BLaER1 (cell line): ENCODE results near the gene SSPN.

Experiments used
- H3K27ac ChIP-seq: shearing (Covaris generic); formaldehyde crosslinking; 2 replicates; pipeline ENCODE4 v1.8.1; 2022
- H3K27me3 ChIP-seq: shearing (Covaris generic); formaldehyde crosslinking; 2 replicates; pipeline ENCODE4 v1.8.1; 2022
- H3K36me3 ChIP-seq: shearing (Covaris generic); formaldehyde crosslinking; 2 replicates; pipeline ENCODE4 v1.8.1; 2022
- H3K4me1 ChIP-seq: shearing (Covaris generic); formaldehyde crosslinking; 2 replicates; pipeline ENCODE4 v1.8.1; 2022
- H3K4me2 ChIP-seq: shearing (Covaris generic); formaldehyde crosslinking; 2 replicates; pipeline ENCODE4 v1.8.1; 2022
- H3K4me3 ChIP-seq: shearing (Covaris generic); formaldehyde crosslinking; 2 replicates; pipeline ENCODE4 v1.8.1; 2022
- H3K9ac ChIP-seq: shearing (Covaris generic); formaldehyde crosslinking; 2 replicates; pipeline ENCODE4 v1.8.1; 2022
- H3K9me3 ChIP-seq: shearing (Covaris generic); formaldehyde crosslinking; 2 replicates; pipeline ENCODE4 v1.8.1; 2022
- H4K20me1 ChIP-seq: shearing (Covaris generic); formaldehyde crosslinking; 2 replicates; pipeline ENCODE4 v1.8.1; 2022
- Cebpa-rat ChIP-seq: shearing (Covaris generic); IDR thresholded peaks from 2 replicates; pipeline ENCODE4 v1.8.1; 2022

Gene SSPN

GRCh38 chr12:26272851-26273250 lies 77.5 kb downstream of the SSPN start:
- Histone ChIP-seq H3K4me2 (no peak overlapping the region), H3K27me3 (no peaks in the 10 kb centered on the region), H3K4me1 (0 out of 2 replicates have a peak, but pooled peaks cover 6% of the 10 kb centered on the region), H3K36me3 (no peaks in the 10 kb centered on the region), H3K27ac (no peak overlapping the region), H4K20me1 (no peaks in the 10 kb centered on the region), H3K4me3 (no peak overlapping the region), H3K9me3 (no peaks in the 10 kb centered on the region), H3K9ac (no peak overlapping the region)
- no peak for TF ChIP-seq Cebpa-rat

- Histone ChIP-seq H3K27me3 (no peaks in the 10 kb centered on the region), H3K27ac (no peak overlapping the region), H3K4me1 (0 out of 2 replicates have a peak, but pooled peaks cover 6% of the 10 kb centered on the region), H4K20me1 (no peaks in the 10 kb centered on the region), H3K4me2 (no peak overlapping the region), H3K4me3 (no peak overlapping the region), H3K36me3 (no peaks in the 10 kb centered on the region), H3K9me3 (no peaks in the 10 kb centered on the region), H3K9ac (no peak overlapping the region)
- TF ChIP-seq Cebpa-rat: no peak
These were observed 78.4 kb downstream of the SSPN start for GRCh38 chr12:26273811-26274210.

- Histone ChIP-seq H3K36me3 (no peaks in the 10 kb centered on the region), H3K27ac (no peak overlapping the region), H3K4me3 (no peak overlapping the region), H3K4me2 (no peak overlapping the region; the same call in 1 of the 2 replicates), H3K27me3 (no peaks in the 10 kb centered on the region), H3K9me3 (no peaks in the 10 kb centered on the region), H4K20me1 (no peaks in the 10 kb centered on the region), H3K9ac (no peak overlapping the region), H3K4me1 (0 out of 2 replicates have a peak, but pooled peaks cover 6% of the 10 kb centered on the region)
- TF ChIP-seq Cebpa-rat: no peak
These were observed 79.3 kb downstream of the SSPN start for GRCh38 chr12:26274441-26275312.

- no peaks in the 10 kb centered on the region for H3K36me3 ChIP-seq
- H4K20me1 ChIP-seq: no peaks in the 10 kb centered on the region
- H3K4me3 ChIP-seq: no peak overlapping the region
- H3K9me3 ChIP-seq: no peaks in the 10 kb centered on the region
- H3K27ac ChIP-seq: no peak overlapping the region
- H3K4me2 ChIP-seq: no peak overlapping the region; the same call in 1 of the 2 replicates
- H3K27me3 ChIP-seq: no peaks in the 10 kb centered on the region
- H3K4me1 ChIP-seq: 0 out of 2 replicates have a peak, but pooled peaks cover 6% of the 10 kb centered on the region
- no peak for TF ChIP-seq Cebpa-rat
- H3K9ac ChIP-seq: no peak overlapping the region
These were observed 80.1 kb downstream of the SSPN start for GRCh38 chr12:26275313-26276131.

GRCh38 chr12:26276709-26277108 lies 81.3 kb downstream of the SSPN start:
- no peak for TF ChIP-seq Cebpa-rat
- 0 out of 2 replicates have a peak, but pooled peaks cover 6% of the 10 kb centered on the region for H3K4me1 ChIP-seq
- H3K4me3 ChIP-seq: no peak overlapping the region
- no peak overlapping the region for H3K9ac ChIP-seq
- no peaks in the 10 kb centered on the region for H3K27me3 ChIP-seq
- H3K9me3 ChIP-seq: no peaks in the 10 kb centered on the region
- no peak overlapping the region for H3K4me2 ChIP-seq
- H3K27ac ChIP-seq: no peak overlapping the region
- no peaks in the 10 kb centered on the region for H3K36me3 ChIP-seq
- no peaks in the 10 kb centered on the region for H4K20me1 ChIP-seq

GRCh38 chr12:26277506-26278246 lies 82.3 kb downstream of the SSPN start:
- H3K4me3 ChIP-seq: no peak overlapping the region
- TF ChIP-seq Cebpa-rat: no peak
- no peaks in the 10 kb centered on the region for H3K36me3 ChIP-seq
- no peaks in the 10 kb centered on the region for H4K20me1 ChIP-seq
- no peak overlapping the region for H3K27ac ChIP-seq
- 0 out of 2 replicates have a peak, but pooled peaks cover 6% of the 10 kb centered on the region for H3K4me1 ChIP-seq
- H3K9ac ChIP-seq: no peak overlapping the region
- no peak overlapping the region for H3K4me2 ChIP-seq
- no peaks in the 10 kb centered on the region for H3K9me3 ChIP-seq
- no peaks in the 10 kb centered on the region for H3K27me3 ChIP-seq

- no peak overlapping the region for H3K27ac ChIP-seq
- TF ChIP-seq Cebpa-rat: no peak
- H3K9me3 ChIP-seq: no peaks in the 10 kb centered on the region
- H3K9ac ChIP-seq: no peak overlapping the region
- no peaks in the 10 kb centered on the region for H4K20me1 ChIP-seq
- 0 out of 2 replicates have a peak, but pooled peaks cover 6% of the 10 kb centered on the region for H3K4me1 ChIP-seq
- no peaks in the 10 kb centered on the region for H3K36me3 ChIP-seq
- H3K4me2 ChIP-seq: no peak overlapping the region
- no peak overlapping the region for H3K4me3 ChIP-seq
- H3K27me3 ChIP-seq: no peaks in the 10 kb centered on the region
These were observed 82.9 kb downstream of the SSPN start for GRCh38 chr12:26278266-26278665.

- Histone ChIP-seq H3K9me3 (no peaks in the 10 kb centered on the region), H3K9ac (no peak overlapping the region), H4K20me1 (no peaks in the 10 kb centered on the region), H3K27ac (no peak overlapping the region), H3K4me3 (no peak overlapping the region), H3K27me3 (no peaks in the 10 kb centered on the region), H3K4me1 (0 out of 2 replicates have a peak, but pooled peaks cover 6% of the 10 kb centered on the region), H3K4me2 (no peak overlapping the region), H3K36me3 (no peaks in the 10 kb centered on the region)
- no peak for TF ChIP-seq Cebpa-rat
These were observed 83.3 kb downstream of the SSPN start for GRCh38 chr12:26278666-26279065.

- no peaks in the 10 kb centered on the region for H3K27me3 ChIP-seq
- no peak overlapping the region for H3K4me3 ChIP-seq
- no peak for TF ChIP-seq Cebpa-rat
- no peak overlapping the region for H3K4me2 ChIP-seq
- no peak overlapping the region for H3K27ac ChIP-seq
- H3K9ac ChIP-seq: no peak overlapping the region
- H4K20me1 ChIP-seq: no peaks in the 10 kb centered on the region
- H3K36me3 ChIP-seq: no peaks in the 10 kb centered on the region
- H3K9me3 ChIP-seq: no peaks in the 10 kb centered on the region
- H3K4me1 ChIP-seq: 0 out of 2 replicates have a peak, but pooled peaks cover 6% of the 10 kb centered on the region
These were observed 83.7 kb downstream of the SSPN start for GRCh38 chr12:26279091-26279490.
